ENCODE results near the gene HJV.

GRCh38 chr1:145987926-145988325 lies 33.6 kb downstream of the HJV start:
- no peak for TF ChIP-seq CTCF (conservative IDR thresholded peaks at IDR 0.05 in 1 of 2, IDR thresholded peaks at IDR 0.05 in 1 of 2; ENCODE audit: low read depth in 1 of 2, low read length in 2 of 2)
- TF ChIP-seq EZH2 (IDR thresholded peaks at IDR 0.05; ENCODE audit: low read length, missing control alignments): no peak
